Measurements from ENCODE around the gene PLEKHA5.
"Not testable (repeated sequence)": the region's sequence is repeated elsewhere in the genome, so short reads cannot be mapped to it uniquely, and the experiment has no call there.

Gene PLEKHA5

DNA sequence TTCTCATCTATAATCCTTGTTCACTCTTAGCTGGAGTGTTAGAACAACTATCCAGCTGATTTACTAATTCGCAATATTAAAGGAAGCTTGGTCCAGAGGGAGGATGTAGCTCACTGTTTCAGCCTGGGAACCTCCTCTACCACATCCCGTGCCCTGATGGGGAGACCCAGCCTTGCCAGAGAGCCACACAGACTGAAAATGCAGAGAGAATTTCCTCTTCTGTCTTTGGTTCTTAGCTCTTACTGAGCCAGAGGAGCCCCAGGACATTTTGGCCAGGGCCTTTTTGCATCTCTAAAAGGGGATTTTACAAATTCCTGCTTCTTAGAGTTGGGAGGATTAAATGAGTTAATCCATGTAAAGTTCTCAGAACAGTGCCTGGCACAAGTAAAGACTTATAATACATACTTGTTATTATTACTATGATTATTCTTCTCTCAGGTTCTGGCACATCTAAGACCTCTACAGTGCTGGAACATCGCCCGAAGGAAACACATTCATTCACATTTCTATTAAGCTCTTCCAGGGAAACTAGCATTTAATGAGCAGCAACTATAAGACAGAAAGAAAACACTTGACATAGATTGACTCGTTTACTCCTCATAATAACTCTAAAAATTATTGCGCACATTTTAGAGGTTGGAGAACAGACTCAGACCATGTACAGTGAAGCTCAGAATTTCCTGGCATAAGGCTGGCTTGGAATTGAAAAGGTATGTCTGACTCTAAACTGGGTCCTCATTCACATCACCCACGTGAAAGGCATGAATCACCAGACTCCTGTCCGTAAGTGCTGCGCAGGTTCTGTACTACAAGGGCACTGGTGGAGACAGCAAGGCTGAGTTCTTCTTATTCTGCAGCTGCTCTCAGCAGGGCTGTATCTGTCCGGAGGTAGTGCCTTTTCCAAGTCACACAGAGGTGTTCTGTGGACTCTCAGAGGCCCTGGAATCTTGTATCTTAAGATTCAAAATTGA lies 282.0 kb downstream of the PLEKHA5 start:
- no peak for DNase-seq

DNA sequence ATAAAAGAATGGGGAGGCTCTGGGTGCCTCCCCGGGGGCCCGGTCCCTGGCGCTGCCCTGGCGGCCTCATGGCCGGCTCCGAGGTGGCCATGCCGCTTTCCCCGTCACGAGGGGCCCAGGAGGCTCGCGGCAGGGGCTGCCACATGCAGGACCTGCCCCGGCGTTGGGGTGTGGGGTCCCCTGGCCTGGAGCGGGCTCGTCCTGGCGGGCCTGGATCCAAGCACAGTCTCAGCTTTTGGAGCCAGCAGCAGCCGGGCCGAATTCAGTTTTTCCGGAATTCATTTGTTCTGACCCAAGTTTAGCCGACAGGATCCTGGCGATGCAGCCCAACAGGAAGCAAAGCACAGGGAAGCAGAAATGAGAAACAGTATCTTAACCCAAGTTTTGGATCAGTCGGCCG lies 283.3 kb downstream of the PLEKHA5 start:
- no peak for DNase-seq

DNA sequence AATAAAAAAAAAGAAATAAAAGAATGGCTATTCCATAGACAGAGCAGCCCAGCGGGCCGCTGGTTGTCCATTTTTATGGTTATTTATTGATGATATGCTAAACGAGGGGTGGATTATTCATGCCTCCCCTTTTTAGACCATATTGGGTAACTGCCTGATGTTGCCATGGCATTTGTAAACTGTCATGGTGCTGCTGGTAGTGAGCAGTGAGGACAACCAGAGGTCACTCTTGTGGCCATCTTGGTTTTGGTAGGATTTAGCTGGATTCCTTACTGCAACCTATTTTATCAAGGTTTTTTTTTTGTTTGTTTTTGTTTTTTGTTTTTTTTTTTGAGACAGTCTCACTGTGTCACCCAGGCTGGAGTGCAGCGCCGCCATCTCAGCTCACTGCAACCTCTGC lies 284.0 kb downstream of the PLEKHA5 start:
- not testable (repeated sequence) for DNase-seq

DNA sequence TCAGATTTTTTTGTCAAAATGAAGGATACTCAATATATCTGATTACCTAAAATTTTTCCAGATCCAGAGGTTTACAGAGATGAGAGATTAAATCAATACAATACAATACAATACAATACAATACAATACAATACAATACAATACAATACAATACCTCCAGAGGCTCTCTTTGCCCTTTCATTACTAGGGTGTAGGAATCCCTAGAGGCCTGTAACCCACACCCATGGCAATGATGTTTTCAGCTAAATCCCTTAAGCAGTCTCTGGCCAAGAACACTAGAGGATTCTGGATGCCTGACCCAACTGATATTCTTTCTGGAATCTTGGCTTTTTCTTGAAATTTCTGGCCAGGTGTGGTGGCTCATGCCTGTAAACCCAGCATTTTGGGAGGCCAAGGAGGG lies 286.0 kb downstream of the PLEKHA5 start:
- no peak for DNase-seq

GRCh38 chr12:19419086-19419485 lies 289.6 kb downstream of the PLEKHA5 start:
- DNase-seq, result no peak

DNA sequence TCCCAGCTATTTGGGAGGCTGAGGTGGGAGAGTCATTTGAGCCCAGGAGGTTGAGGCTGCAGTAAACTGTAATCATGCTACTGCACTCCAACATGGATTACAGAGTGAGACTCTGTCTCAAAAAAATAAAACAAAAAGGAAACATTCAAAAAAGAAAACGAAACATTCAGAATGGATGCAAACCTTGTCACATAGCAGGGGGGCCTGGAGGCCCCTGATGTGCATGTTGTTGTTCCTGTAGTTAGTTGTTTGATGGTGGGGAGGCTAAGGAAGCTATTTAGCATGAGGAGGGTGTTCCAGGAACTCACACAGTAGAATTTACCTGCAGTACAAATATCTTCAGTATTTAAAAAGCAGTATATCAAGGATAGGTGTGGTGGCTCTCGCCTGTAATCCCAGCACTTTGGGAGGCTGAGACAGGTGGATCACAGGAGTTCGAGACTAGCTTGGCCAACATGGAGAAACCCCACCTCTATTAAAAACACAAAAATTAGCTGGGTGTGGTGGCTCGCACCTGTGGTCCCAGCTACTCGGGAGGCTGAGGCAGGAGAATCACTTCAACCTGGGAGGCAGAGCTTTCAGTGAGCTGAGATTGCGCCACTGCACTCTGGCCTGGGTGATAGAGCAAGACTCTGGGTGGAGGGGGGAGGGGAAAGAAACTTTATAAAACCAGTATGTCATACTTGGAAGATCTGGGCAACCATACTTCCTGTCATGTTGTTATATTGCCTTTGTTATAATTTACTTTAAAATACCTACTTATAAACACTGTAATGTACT lies 292.2 kb downstream of the PLEKHA5 start:
- no peak for DNase-seq

- DNase-seq, result no peak
These were observed 293.8 kb downstream of the PLEKHA5 start for GRCh38 chr12:19423166-19423930.

Data from activated effector memory CD4-positive, alpha-beta T cell treated with anti-CD3 and anti-CD28 coated beads, Interleukin-2, amount 50 U/mL, for 16 hours (primary cell).